IMR-90 (cell line): Measurements from ENCODE around the gene DSG1.

Experiments
- RFX5 ChIP-seq: IDR thresholded peaks from 2 replicates; pipeline ENCODE4 v1.8.0; 2012; ENCODE audit warnings: low read depth, mild to moderate bottlenecking, low read length, moderate library complexity
- SMC3 ChIP-seq: fragments of 150-350 bp; IDR thresholded peaks from 2 replicates; pipeline ENCODE4 v1.6.1; 2016; ENCODE audit warnings: low read depth, mild to moderate bottlenecking, antibody characterized with exemption, low read length, moderate library complexity

GRCh38 chr18:31309115-31309514, 8.8 kb upstream of the DSG1 start:
- TF ChIP-seq SMC3 (no peak), RFX5 (no peak)
